GM18498 (cell line): ENCODE results near the gene SLC43A2.
"Not testable (repeated sequence)": the region's sequence is repeated elsewhere in the genome, so short reads cannot be mapped to it uniquely, and the experiment has no call there.

Experiments
- ATAC-seq: cut with Tn5 transposase; IDR thresholded peaks from one replicate; pipeline ENCODE4 v1.9.1; 2021; ENCODE audit warnings: mild to moderate bottlenecking, moderate library complexity; ENCODE audit not compliant: unreplicated experiment

Gene SLC43A2

GRCh38 chr17:1546292-1546922, 82.2 kb downstream of the SLC43A2 start:
- ATAC-seq = no peak

- ATAC-seq = no peak
Measured at GRCh38 chr17:1545618-1546017, 83.0 kb downstream of the SLC43A2 start.

- ATAC-seq = no peak
Measured at GRCh38 chr17:1542316-1542715, 86.3 kb downstream of the SLC43A2 start.

- no peak for ATAC-seq
Measured at GRCh38 chr17:1541367-1541904, 87.2 kb downstream of the SLC43A2 start.

- ATAC-seq = no peak
Measured at GRCh38 chr17:1539811-1540210, 88.8 kb downstream of the SLC43A2 start.

GRCh38 chr17:1535737-1536136, 92.9 kb downstream of the SLC43A2 start:
- ATAC-seq = no peak

- no peak for ATAC-seq
Measured at GRCh38 chr17:1533661-1534325, 94.8 kb downstream of the SLC43A2 start.

- ATAC-seq = no peak
Measured at GRCh38 chr17:1532836-1533602, 95.6 kb downstream of the SLC43A2 start.

- no peak for ATAC-seq
Measured at GRCh38 chr17:1529863-1530262, 98.8 kb downstream of the SLC43A2 start.

GRCh38 chr17:1526876-1527275, 101.8 kb downstream of the SLC43A2 start:
- ATAC-seq = not testable (repeated sequence)

GRCh38 chr17:1522626-1523025, 106.0 kb downstream of the SLC43A2 start:
- no peak for ATAC-seq

- ATAC-seq = no peak
Measured at GRCh38 chr17:1521086-1521640, 107.5 kb downstream of the SLC43A2 start.

GRCh38 chr17:1519678-1520077, 109.0 kb downstream of the SLC43A2 start:
- no peak for ATAC-seq
